ENCODE data around the gene ASB10.

Gene ASB10, protein sequence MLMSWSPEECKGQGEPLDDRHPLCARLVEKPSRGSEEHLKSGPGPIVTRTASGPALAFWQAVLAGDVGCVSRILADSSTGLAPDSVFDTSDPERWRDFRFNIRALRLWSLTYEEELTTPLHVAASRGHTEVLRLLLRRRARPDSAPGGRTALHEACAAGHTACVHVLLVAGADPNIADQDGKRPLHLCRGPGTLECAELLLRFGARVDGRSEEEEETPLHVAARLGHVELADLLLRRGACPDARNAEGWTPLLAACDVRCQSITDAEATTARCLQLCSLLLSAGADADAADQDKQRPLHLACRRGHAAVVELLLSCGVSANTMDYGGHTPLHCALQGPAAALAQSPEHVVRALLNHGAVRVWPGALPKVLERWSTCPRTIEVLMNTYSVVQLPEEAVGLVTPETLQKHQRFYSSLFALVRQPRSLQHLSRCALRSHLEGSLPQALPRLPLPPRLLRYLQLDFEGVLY

DNA sequence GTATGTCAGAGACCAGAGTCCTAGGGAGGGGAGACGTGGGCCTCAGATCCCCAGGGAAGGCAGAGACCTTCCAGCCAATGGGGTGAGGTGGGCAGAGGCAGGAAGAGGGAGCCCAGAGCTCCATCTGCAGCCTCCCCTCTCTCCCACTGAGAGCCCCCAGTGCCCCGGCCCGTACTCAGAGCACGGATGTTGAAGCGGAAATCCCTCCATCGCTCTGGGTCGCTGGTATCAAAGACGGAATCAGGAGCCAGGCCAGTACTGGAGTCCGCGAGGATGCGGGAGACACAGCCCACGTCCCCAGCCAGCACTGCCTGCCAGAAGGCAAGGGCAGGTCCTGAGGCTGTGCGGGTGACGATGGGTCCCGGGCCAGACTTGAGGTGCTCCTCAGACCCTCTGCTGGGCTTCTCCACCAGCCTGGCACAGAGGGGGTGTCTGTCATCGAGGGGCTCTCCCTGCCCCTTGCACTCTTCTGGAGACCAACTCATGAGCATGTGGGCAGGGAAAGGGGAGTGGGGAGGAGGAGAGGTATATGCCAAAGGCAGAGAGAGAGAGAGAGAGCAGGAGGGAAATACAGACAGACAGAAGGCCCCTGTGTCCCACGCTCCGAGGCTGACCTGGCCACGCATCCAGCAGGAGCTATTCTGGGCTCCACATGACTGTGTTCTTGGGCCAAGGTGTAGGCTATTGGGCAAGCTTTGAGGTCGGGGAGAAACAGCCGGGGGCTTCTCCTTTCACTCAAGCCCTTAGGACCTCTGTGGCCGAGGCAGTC lies at the start of gene ASB10:
TSS of gene ASB10 (minus strand) at position 611 of the 769 bp plus-strand sequence. CDS start at position 491, 120 bp downstream.
- DNase-seq (ENCODE audit: low read depth in 1 of 2, low spot score in 1 of 2) = no peak

DNA sequence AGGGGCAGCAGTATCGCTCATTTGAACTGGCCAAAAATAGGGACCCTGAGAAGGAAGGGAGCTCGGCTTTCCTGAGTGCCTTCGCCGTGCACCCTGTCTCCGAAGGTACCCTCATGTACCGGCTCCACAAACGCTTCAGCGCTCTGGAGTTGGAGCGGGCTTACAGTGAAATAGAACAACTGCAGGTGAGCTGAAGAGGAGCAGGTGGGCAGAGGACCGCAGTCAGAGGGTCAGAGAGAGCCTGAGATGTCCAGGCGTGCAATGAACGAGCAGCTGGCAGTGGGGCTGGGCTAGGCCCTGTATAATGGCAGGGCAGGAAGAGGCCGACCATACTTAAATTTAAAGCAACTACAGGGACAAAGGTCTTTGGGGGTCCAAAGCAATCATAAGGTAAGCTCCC lies 49.4 kb upstream of the ASB10 start:
- DNase-seq (ENCODE audit: low read depth in 1 of 2, low spot score in 1 of 2) = no peak

DNA sequence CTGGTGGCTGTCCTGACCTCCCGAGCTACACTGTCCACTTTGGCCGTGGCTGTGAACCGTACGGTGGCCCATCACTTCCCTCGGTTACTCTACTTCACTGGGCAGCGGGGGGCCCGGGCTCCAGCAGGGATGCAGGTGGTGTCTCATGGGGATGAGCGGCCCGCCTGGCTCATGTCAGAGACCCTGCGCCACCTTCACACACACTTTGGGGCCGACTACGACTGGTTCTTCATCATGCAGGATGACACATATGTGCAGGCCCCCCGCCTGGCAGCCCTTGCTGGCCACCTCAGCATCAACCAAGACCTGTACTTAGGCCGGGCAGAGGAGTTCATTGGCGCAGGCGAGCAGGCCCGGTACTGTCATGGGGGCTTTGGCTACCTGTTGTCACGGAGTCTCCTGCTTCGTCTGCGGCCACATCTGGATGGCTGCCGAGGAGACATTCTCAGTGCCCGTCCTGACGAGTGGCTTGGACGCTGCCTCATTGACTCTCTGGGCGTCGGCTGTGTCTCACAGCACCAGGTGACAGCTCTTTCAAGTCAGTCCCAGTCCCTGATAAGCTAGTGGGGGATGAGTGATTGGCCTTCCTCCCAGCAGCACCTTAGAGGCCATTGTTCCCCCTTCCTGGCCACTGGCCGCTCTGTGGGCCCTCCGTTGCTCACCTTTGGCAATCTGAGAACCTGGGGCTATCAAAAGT lies 48.2 kb upstream of the ASB10 start:
- DNase-seq (ENCODE audit: low read depth in 1 of 2, low spot score in 1 of 2) = no peak

DNA sequence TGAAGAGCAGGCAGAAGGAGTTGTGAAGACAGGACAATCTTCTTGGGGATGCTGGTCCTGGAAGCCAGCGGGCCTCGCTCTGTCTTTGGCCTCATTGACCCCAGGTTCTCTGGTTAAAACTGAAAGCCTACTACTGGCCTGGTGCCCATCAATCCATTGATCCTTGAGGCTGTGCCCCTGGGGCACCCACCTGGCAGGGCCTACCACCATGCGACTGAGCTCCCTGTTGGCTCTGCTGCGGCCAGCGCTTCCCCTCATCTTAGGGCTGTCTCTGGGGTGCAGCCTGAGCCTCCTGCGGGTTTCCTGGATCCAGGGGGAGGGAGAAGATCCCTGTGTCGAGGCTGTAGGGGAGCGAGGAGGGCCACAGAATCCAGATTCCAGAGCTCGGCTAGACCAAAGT lies 46.8 kb upstream of the ASB10 start:
- no peak for DNase-seq (ENCODE audit: low read depth in 1 of 2, low spot score in 1 of 2)

DNA sequence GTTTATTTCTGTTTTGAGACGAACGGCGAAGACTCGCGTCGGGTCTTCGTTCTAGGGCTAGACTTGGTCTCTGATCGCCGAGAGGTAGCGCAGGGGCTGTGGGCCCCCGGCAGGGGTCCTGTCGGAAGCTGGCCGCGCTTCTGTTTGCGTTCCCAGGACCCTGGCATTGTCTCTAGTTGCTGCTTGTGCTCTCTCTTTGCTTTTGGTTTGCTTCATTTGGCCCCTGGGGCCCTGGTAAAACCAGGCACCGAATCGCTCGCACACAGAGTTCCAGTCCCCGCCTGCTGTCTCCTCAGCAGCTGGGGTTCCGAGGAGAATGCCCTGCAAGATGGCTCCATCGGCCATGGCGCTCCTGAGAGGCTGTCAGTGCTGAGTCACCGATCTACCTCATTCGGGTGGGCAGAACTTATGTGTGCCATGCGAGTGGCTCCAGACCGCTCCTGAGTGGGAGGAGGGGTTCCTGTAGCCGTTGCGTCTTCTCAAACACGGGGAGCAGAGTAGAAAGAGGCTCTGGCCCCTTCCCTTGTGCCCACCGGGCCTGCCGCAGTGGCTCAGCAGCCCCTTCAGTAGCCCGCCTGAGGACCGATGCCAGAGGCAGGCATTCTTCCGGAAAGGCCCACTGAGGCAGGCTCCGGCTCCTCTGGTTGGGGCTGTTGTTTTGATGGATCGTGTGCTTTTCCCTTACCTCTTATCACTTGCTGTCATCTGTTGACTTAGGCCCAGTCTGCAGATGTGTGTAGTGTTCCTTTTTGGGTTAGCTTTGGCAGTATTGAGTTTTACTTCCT lies 46.1 kb upstream of the ASB10 start:
- DNase-seq (ENCODE audit: low read depth in 1 of 2, low spot score in 1 of 2) = peak; percentile 31 to 58

DNA sequence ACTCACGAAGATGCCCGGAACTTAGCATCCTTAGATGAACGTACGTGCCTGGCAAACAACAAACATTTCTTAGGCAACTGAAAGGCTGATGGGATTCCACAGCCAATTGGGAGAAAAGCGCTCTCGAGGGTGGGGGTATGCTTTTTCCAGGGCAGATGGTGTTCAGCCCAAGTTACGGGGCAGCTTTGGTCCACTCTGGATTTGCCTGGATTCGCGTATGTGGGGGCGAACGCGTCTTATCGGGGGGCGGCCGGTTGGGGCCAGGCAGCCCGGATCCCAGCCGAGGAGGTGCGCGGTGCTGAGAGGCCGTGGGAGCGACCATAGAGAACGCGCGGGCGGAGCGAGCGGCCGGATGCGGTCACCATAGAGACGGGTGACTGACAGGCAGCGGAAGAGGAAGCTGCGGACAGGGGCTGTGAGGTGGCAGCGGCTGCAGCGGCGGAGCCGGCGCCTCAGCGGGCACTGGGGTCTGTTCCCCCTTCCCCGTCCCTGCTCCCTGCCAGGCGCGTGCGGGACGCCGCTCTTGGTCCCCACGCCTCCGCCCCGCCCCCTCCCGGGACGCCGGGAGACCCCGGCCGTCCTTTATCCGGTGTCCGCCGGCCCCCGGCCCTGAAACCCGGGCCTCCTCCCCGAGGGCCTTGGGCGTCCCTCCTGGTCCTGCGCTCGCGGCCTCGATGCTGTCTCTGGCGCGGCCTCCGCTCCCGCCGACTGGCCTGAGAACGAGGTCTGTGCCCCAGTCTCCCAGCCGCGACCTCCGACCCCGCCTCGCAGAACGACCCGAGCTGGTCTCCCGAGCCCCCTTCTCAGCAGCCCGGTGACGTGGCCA lies 45.3 kb upstream of the ASB10 start, which contains the start of gene CHPF2:
TSS of gene CHPF2 (plus strand) at position 393 of the 826 bp plus-strand sequence. CDS start 1,529 bp downstream, outside the sequence.
- peak; percentile 84 for DNase-seq (ENCODE audit: low read depth in 1 of 2, low spot score in 1 of 2)

DNA sequence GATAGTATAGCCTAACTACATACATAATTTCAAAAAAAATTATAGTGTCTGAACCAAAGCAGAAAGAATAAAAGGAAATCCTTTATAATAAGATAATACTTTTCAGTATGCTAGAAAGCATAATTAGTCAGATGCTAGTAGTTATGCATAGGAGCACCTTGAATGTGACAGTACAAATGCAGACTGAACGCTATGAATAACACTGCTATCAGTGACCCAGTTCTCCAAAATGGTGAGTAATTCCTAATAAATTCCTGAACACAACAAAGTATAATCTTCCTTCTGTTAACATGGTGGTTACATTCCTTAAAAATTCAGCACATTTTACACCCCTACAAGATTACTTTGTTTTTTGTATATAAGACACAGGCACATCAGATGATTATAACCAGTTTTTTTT lies 44.0 kb upstream of the ASB10 start:
- no peak for DNase-seq (ENCODE audit: low read depth in 1 of 2, low spot score in 1 of 2)

DNA sequence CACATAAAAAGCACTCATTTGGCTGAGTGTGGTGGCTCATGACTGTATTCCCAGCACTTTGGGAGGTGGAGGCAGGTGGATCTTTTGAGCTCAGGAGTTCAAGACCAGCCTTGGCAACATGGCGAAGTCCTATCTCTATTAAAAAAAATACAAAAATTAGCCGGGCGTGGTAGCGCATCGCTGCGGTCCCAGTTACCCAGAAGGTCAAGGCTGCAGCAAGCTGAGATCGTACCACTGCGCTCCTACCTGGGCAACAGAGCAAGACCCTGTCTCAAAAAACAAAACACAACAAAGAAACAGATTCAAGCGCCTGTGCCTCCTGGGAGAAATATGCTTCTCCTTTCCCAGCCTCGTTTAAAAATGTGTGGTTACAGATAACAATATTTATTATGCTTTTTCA lies 42.2 kb upstream of the ASB10 start:
- no peak for DNase-seq (ENCODE audit: low read depth in 1 of 2, low spot score in 1 of 2)

DNA sequence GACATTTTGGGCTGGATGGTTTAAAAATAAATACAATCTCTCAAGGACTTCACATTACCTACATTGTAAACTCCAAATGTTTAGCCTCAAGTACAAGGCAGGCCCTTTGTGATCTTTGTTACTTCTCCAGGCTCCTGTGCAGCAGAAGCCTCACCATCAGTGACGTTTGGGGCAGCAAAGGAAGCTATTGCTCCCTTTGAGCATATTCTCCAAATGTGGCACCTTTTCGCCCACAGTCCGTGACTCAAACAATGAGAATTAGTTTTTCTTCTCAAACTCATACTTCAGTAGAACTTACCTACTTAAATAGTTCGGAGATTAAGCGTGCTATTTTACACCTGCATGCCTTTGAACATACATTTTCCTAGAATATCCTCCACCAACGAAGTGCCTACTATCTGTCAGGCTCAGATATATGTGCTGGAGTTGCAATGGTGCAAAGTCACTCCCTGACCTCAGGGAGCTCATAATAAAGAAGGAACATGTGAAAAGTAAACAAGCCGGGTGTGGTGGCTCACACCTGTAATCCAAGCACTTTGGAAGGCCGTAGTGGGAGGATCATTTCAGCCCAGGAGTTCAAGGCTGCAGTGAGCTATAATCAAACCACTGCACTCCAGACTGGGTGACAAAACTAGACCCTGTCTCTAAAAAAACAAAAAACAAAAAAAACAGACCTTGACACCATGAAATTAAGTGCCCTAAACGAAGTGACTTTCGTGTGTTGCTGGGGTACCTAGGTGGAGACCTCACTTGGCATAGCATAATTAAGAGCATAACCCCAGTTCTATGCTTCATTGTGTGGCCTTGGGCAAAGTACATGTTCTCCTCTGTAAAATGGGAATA lies 41.2 kb upstream of the ASB10 start:
- no peak for DNase-seq (ENCODE audit: low read depth in 1 of 2, low spot score in 1 of 2)

DNA sequence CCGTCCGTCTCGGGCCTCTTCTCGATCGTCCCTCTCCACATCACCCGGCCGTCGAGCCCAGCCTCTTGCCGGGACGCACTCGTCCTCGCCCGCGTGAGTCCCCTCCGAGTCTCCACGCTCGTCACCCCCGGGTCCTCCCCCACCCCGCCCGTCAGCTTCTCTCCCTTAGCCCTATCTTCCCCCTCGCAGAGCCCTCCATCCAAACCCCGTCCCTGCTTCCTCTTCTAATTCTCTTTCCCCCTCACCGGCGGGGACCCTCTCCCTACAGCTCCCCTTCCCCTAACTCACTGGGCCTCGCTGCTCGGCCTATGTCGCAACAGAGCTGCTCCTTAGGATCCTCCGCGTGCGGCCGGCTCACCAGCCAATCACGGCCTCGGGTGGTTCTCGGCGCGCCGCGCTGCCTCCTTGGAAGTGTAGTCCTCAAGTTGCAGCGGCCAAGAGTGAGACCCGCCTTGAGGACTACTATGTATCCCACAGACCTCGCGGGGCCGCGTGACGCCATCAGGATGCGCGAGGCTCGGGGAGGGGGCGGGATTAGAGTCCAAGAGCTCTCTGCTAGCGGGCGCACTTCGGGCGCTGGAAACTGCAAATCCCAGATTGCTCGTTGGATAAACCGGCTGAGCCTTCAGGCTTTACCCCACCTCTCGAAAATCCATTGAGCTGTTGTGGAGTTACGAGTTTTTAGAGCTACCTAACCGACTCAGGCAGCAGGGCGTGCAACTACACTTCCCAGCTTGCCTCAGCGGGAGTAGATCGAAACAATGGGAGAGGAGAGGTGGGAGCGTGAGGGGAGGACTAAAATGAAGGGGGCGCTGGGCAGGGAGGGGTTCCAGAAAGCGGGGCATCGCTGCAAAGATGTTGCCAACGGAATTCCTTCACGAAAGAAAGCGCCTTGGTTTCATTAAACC lies 40.1 kb upstream of the ASB10 start, which contains the start of gene ABCF2:
TSS of gene ABCF2 (minus strand) at position 331 of the 908 bp plus-strand sequence. CDS start 747 bp downstream, outside the sequence.
- DNase-seq (ENCODE audit: low read depth in 1 of 2, low spot score in 1 of 2) = peak; percentile 96 to 97

DNA sequence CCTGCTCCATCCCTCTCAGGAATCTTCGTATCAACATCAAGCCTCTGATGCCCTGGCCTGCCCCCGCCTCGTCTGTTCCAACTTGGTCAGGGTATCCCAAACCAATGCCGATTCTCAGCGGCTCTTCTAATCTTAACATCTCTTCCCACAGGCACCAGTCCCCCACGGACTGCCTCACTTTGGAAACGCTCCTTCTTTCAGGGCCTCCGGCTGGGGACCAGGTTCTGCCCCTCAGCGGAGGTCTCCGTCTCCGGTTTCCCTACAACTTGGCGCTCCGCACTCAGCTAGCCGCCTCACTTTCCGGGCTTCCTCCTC lies 39.5 kb upstream of the ASB10 start:
- no peak for DNase-seq (ENCODE audit: low read depth in 1 of 2, low spot score in 1 of 2)

DNA sequence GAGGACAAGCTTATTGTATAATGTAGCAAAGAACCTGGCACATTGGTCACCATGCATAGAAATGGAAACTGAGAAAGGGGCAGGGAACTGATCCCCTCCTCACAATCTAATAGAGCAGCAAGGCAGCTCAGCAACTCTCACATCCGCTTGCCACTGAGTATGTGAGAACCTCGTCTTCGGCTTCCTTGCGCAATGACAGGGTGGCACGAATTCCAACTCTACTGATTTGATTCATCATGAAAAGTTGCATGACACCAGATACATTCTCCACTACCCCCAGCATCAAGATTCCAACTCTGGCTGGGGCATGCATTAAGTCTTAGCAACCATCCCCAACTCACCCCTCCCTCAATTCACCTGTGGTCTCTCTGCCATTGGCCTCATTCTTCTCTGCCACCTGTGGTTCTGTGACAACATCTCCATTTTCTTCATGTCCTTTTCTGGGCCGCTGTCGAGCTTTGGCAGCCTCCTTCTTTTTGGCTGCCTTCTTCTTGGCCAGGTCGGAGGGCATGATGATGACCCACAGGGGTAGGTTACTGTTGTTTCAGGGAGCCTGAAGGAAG lies 39.0 kb upstream of the ASB10 start:
- DNase-seq (ENCODE audit: low read depth in 1 of 2, low spot score in 1 of 2) = no peak

DNA sequence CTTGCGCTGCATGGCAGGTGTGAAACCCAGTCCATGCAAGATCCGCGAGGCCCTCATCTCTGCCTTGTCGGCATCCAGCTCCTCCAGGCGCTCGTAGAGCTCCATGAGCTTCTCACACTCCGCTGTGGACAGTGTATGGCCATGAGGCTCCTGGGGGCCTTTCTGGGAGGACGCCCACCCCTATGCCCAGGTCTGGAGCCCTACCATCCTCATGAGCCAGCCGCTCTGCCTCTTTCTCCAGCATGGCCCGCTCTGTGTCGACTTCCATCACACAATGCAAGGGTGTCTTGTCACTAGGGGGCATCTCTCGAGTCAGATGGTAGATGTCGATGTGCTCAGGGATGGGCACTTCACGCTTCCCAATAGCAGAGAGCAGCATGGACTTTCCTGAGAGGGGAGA lies 36.7 kb upstream of the ASB10 start:
- DNase-seq (ENCODE audit: low read depth in 1 of 2, low spot score in 1 of 2) = no peak

DNA sequence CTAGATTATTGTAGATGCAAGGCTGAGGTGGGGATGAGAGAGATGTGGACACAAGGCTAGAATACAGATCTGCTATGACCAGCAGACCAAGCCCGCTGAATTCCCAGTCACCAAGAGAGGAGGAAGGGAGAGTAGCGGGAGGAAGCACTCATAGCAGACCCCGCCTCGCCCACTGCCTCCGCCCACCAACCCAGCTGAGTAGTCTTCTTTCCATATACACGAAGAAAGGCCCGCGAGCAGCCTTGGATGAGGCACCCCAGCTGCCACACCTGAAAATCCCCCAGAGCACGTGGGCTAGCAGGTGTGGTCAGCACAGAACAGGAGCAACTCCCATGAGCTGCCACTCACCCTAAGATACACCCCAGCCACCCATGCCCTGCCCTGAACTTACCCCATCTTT lies 31.1 kb upstream of the ASB10 start:
- DNase-seq (ENCODE audit: low read depth in 1 of 2, low spot score in 1 of 2) = no peak

DNA sequence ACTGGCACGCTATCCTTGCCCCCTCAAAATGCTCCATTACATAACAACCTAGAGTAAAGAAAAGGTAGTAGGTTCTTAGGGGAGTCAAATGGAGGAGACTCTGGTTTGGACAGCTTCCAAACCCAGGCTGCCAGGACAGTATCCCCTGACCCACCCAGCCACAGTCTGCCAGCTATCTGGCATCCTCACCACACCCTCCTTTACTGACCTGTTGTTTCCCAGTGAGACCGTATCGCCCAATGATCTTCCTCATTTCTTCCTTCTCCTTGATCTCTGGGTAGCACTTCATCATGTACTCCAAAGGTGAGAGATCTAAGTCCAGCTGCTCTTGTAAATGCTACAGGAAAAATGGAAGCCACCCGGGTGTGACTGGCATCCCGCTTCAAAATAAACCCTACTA lies 28.3 kb upstream of the ASB10 start:
- DNase-seq (ENCODE audit: low read depth in 1 of 2, low spot score in 1 of 2) = no peak

DNA sequence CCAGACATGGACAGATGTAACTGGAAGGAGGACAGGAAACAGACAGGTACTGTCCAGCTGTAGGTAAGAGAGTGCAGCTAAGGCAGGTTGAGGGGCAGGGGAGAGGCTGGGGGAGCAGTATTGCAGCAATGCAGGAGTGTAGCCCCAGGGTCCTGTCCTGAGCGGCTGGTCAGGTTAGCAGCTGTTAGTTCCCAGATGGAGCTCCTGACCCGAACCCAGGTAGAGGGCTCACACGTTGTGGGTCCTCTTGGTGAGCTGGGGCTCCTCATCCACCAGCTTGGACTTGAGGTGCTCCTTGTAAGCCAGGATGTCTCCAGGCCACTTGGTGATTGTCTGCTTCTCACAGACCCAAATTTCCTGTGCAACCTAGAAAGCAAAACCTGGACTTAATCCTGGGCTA lies 26.8 kb upstream of the ASB10 start:
- DNase-seq (ENCODE audit: low read depth in 1 of 2, low spot score in 1 of 2) = no peak

DNA sequence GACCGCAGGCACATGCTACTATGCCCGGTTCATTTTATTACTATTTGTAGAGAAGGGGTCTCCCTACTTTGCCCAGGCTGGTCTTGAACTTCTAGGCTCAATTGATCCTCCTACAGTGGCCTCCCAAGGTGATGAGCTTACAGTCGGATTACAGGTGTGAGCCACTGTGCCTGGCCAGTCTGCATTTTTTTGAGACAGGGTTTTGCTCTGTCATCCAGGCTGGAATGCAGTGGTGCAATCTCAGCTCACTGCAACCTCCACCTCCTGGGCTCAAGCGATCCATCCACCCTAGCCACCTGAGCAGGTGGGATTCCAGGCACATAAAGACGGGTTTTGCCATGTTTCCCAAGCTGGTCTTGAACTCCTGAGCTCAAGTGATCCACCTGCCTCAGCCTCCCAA lies 25.6 kb upstream of the ASB10 start:
- DNase-seq (ENCODE audit: low read depth in 1 of 2, low spot score in 1 of 2) = no peak
